ENCODE results near the gene GFAP.

GRCh38 chr17:44924107-44924544 is 8.8 kb upstream of the GFAP start:
- TF ChIP-seq JUN (CRISPR knock-in tag; IDR thresholded peaks at IDR 0.05) (no peak), SP1 (CRISPR knock-in tag; conservative IDR thresholded peaks at IDR 0.05) (no peak), FOXJ3 (CRISPR knock-in tag; IDR thresholded peaks at IDR 0.05; ENCODE audit: borderline replicate concordance) (no peak)
